HepG2 (cell line): ENCODE data around the gene GRIN2D. TPM values are rescaled to one million over a fixed set of nuclear protein-coding genes. Genes with fewer than 3 reads are reported as not detected.
A peak's percentile ranks its signal among the peaks of the same experiment; 100 is the strongest.

ENCODE experiments used
- CENPX ChIP-seq: sonication (generic); formaldehyde crosslinking; IDR thresholded peaks from 2 replicates; pipeline ENCODE4 v1.9.0; 2021; ENCODE audit warnings: mild to moderate bottlenecking, missing genetic modification reagents, moderate library complexity
- CREM ChIP-seq, 2 experiments: sonication (generic) in 1 of 2; formaldehyde crosslinking in 1 of 2; IDR thresholded peaks; 2 replicates each; pipeline versions ENCODE4 v1.4.0 to v1.6.1; 2016 to 2020; ENCODE audit warnings: antibody characterized with exemption in 1 of 2, mild to moderate bottlenecking in 1 of 2, missing genetic modification reagents in 1 of 2
- GATAD1 ChIP-seq: IDR thresholded peaks from 2 replicates; pipeline ENCODE4 v1.6.1; 2016; ENCODE audit warnings: missing genetic modification reagents, missing compliant biosample characterization
- HNF1A ChIP-seq, 2 experiments: sonication (generic) in 1 of 2; formaldehyde crosslinking in 1 of 2; IDR thresholded peaks; 2 replicates each; pipeline versions ENCODE4 v1.4.0 to v1.6.1; 2016 to 2020; ENCODE audit warnings: borderline replicate concordance in 1 of 2, low read depth in 1 of 2, mild to moderate bottlenecking in 1 of 2, missing genetic modification reagents in 1 of 2
- KDM2A ChIP-seq: sonication (generic); formaldehyde crosslinking; IDR thresholded peaks from 2 replicates; pipeline ENCODE4 v1.4.0; 2020; ENCODE audit warnings: low read depth, missing genetic modification reagents, borderline replicate concordance
- MXD1 ChIP-seq: sonication (generic); formaldehyde crosslinking; IDR thresholded peaks from 2 replicates; pipeline ENCODE4 v1.4.0; 2020; ENCODE audit warnings: mild to moderate bottlenecking, missing genetic modification reagents
- NFATC3 ChIP-seq: sonication (generic); formaldehyde crosslinking; IDR thresholded peaks from 2 replicates; pipeline ENCODE4 v1.5.1; 2020; ENCODE audit warnings: mild to moderate bottlenecking, missing genetic modification reagents
- PCBP2 ChIP-seq: fragments of 200-400 bp; formaldehyde crosslinking; optimal IDR thresholded peaks from 2 replicates; pipeline ENCODE3; 2018; ENCODE audit warnings: low read length, low read depth; ENCODE audit not compliant: poor library complexity, severe bottlenecking
- SALL2 ChIP-seq: sonication (generic); formaldehyde crosslinking; IDR thresholded peaks from 2 replicates; pipeline ENCODE4 v1.8.1; 2023; ENCODE audit warnings: mild to moderate bottlenecking, missing genetic modification reagents, inconsistent platforms
- TEAD2 ChIP-seq: sonication (generic); formaldehyde crosslinking; IDR thresholded peaks from 2 replicates; pipeline ENCODE4 v1.9.0; 2021; ENCODE audit warnings: missing genetic modification reagents
- ZNF180 ChIP-seq: sonication (generic); formaldehyde crosslinking; IDR thresholded peaks from 2 replicates; pipeline ENCODE4 v1.4.0; 2020; ENCODE audit warnings: low read depth, missing genetic modification reagents, borderline replicate concordance
- ZNF354B ChIP-seq: sonication (generic); formaldehyde crosslinking; IDR thresholded peaks from 2 replicates; pipeline ENCODE4 v1.8.0; 2022; ENCODE audit warnings: mild to moderate bottlenecking, missing genetic modification reagents
- ZNF543 ChIP-seq: sonication (generic); formaldehyde crosslinking; IDR thresholded peaks from 2 replicates; pipeline ENCODE4 v1.4.0; 2020; ENCODE audit warnings: mild to moderate bottlenecking, missing genetic modification reagents
- polyA plus RNA-seq, 8 experiments: library from polyadenylated mRNA; depleted of rRNA in 3 of 8; stranded (reverse) in 7 of 8; unstranded in 1 of 8; fragments of >200 nt; fragmentation: Illumina TruSeq in 4 of 8; extraction: Trizol in 4 of 8; gene quantifications; 2 replicates each; pipeline versions ENCODE4 v1.2.1 to v1.2.3, GENCODE V29; 2011 to 2016; ENCODE audit warnings: low read depth in 4 of 8, missing spikeins in 1 of 8, mixed read lengths in 1 of 8; ENCODE audit not compliant: insufficient read depth in 1 of 8
- total RNA-seq, 5 experiments: library from RNA; depleted of rRNA; stranded (reverse); fragments of >200 nt; fragmentation: Illumina TruSeq; extraction: Trizol; gene quantifications; 2 replicates each; pipeline ENCODE4 v1.2.3, GENCODE V29; 2016; ENCODE audit warnings: low read depth in 1 of 5
- TF ChIP-seq, protein P1 (sequence below): sonication (generic); formaldehyde crosslinking; IDR thresholded peaks from 2 replicates; pipeline ENCODE4 v1.4.0; 2020; ENCODE audit warnings: missing genetic modification reagents
- TF ChIP-seq, protein P2 (sequence below): sonication (generic); formaldehyde crosslinking; IDR thresholded peaks from 2 replicates; pipeline ENCODE4 v1.5.1; 2020; ENCODE audit warnings: missing genetic modification reagents, mild to moderate bottlenecking, borderline replicate concordance
- TF ChIP-seq, protein P3 (sequence below): sonication (generic); formaldehyde crosslinking; IDR thresholded peaks from 2 replicates; pipeline ENCODE4 v1.5.1; 2020; ENCODE audit warnings: mild to moderate bottlenecking, missing genetic modification reagents, moderate library complexity
- TF ChIP-seq, protein P4 (sequence below): sonication (generic); formaldehyde crosslinking; IDR thresholded peaks from 2 replicates; pipeline ENCODE4 v1.4.0; 2020; ENCODE audit warnings: missing genetic modification reagents

Gene GRIN2D
- total and polyA plus RNA-seq, 2 of the 13 experiments (the other 11 are each of a cell fraction or from before 2014, with no cell fraction given): 0.02 to 0.13 TPM

- TF ChIP-seq, protein P1, sequence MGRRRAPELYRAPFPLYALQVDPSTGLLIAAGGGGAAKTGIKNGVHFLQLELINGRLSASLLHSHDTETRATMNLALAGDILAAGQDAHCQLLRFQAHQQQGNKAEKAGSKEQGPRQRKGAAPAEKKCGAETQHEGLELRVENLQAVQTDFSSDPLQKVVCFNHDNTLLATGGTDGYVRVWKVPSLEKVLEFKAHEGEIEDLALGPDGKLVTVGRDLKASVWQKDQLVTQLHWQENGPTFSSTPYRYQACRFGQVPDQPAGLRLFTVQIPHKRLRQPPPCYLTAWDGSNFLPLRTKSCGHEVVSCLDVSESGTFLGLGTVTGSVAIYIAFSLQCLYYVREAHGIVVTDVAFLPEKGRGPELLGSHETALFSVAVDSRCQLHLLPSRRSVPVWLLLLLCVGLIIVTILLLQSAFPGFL (CRISPR knock-in tag): 0 out of 2 replicates have a peak, but pooled peaks have one; percentile 27
- TF ChIP-seq PCBP2 (no peak), KDM2A (no peak), ZNF180 (CRISPR knock-in tag) (no peak), HNF1A (IDR thresholded peaks at IDR 0.05; ENCODE audit: low read depth) (no peak), HNF1A (CRISPR knock-in tag; IDR thresholded peaks at IDR 0.05; ENCODE audit: borderline replicate concordance) (no peak), MXD1 (CRISPR knock-in tag) (no peak), GATAD1 (no peak), CENPX (CRISPR knock-in tag) (no peak), ZNF543 (CRISPR knock-in tag) (no peak), NFATC3 (no peak), SALL2 (CRISPR knock-in tag) (0 out of 2 replicates have a peak, but pooled peaks have one; percentile 40), ZNF354B (no peak), CREM (IDR thresholded peaks at IDR 0.05) (no peak), CREM (CRISPR knock-in tag; IDR thresholded peaks at IDR 0.05) (no peak), TEAD2 (CRISPR knock-in tag) (no peak)
- TF ChIP-seq, protein P2, sequence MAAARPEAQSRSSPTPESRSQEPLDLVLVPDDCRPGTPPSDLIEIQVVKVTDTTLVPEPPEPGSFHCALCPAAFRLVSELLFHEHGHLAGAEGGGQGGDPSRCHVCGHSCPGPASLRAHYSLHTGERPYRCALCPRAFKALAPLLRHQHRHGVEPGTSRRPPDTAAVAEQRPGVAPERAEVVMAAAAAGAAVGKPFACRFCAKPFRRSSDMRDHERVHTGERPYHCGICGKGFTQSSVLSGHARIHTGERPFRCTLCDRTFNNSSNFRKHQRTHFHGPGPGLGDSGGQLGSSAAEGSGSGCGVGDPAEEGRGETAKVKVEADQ (CRISPR knock-in tag): no peak
- TF ChIP-seq, protein P3, sequence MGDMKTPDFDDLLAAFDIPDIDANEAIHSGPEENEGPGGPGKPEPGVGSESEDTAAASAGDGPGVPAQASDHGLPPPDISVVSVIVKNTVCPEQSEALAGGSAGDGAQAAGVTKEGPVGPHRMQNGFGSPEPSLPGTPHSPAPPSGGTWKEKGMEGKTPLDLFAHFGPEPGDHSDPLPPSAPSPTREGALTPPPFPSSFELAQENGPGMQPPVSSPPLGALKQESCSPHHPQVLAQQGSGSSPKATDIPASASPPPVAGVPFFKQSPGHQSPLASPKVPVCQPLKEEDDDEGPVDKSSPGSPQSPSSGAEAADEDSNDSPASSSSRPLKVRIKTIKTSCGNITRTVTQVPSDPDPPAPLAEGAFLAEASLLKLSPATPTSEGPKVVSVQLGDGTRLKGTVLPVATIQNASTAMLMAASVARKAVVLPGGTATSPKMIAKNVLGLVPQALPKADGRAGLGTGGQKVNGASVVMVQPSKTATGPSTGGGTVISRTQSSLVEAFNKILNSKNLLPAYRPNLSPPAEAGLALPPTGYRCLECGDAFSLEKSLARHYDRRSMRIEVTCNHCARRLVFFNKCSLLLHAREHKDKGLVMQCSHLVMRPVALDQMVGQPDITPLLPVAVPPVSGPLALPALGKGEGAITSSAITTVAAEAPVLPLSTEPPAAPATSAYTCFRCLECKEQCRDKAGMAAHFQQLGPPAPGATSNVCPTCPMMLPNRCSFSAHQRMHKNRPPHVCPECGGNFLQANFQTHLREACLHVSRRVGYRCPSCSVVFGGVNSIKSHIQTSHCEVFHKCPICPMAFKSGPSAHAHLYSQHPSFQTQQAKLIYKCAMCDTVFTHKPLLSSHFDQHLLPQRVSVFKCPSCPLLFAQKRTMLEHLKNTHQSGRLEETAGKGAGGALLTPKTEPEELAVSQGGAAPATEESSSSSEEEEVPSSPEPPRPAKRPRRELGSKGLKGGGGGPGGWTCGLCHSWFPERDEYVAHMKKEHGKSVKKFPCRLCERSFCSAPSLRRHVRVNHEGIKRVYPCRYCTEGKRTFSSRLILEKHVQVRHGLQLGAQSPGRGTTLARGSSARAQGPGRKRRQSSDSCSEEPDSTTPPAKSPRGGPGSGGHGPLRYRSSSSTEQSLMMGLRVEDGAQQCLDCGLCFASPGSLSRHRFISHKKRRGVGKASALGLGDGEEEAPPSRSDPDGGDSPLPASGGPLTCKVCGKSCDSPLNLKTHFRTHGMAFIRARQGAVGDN: peak; percentile 33; the same call in 1 of the 2 replicates
- TF ChIP-seq, protein P4, sequence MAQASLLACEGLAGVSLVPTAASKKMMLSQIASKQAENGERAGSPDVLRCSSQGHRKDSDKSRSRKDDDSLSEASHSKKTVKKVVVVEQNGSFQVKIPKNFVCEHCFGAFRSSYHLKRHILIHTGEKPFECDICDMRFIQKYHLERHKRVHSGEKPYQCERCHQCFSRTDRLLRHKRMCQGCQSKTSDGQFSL: no peak
Observed at GRCh38 chr19:48355365-48355954, 38.0 kb upstream of the GRIN2D start (continued).
